ENCODE data around the gene COL11A1.
"Not testable (repeated sequence)": the region's sequence is repeated elsewhere in the genome, so short reads cannot be mapped to it uniquely, and the experiment has no call there.

COL11A1 gene

GRCh38 chr1:103101399-103101798 lies 6.9 kb downstream of the COL11A1 start:
- no peak for DNase-seq (ENCODE audit: insufficient read length, low spot score)
- no peak for TF ChIP-seq POLR2AphosphoS5 (IDR thresholded peaks at IDR 0.05; ENCODE audit: low read depth, low read length)
- TF ChIP-seq TAF1 (IDR thresholded peaks at IDR 0.05; ENCODE audit: low read depth, low read length), result no peak
- no peak for TF ChIP-seq POLR2A (IDR thresholded peaks at IDR 0.05; ENCODE audit: low read depth, low read length)
- TF ChIP-seq POU2F2 (IDR thresholded peaks at IDR 0.05; ENCODE audit: low read depth, low read length), result no peak
- TF ChIP-seq PAX5 (IDR thresholded peaks at IDR 0.05; ENCODE audit: insufficient read depth, low read length, severe bottlenecking), result no peak
- no peak for TF ChIP-seq SPI1 (IDR thresholded peaks at IDR 0.05; ENCODE audit: low read depth, low read length)
- FAIRE-seq, result no peak

GRCh38 chr1:103089221-103089620 lies 19.1 kb downstream of the COL11A1 start:
- DNase-seq (ENCODE audit: insufficient read length, low spot score) (no peak), FAIRE-seq (no peak)
- TF ChIP-seq POLR2AphosphoS5 (IDR thresholded peaks at IDR 0.05; ENCODE audit: low read depth, low read length) (no peak), POU2F2 (IDR thresholded peaks at IDR 0.05; ENCODE audit: low read depth, low read length) (no peak), SPI1 (IDR thresholded peaks at IDR 0.05; ENCODE audit: low read depth, low read length) (no peak), TAF1 (IDR thresholded peaks at IDR 0.05; ENCODE audit: low read depth, low read length) (no peak), POLR2A (IDR thresholded peaks at IDR 0.05; ENCODE audit: low read depth, low read length) (no peak), PAX5 (IDR thresholded peaks at IDR 0.05; ENCODE audit: insufficient read depth, low read length, severe bottlenecking) (no peak)

GRCh38 chr1:103087256-103087655 lies 21.1 kb downstream of the COL11A1 start:
- no peak for TF ChIP-seq TAF1 (IDR thresholded peaks at IDR 0.05; ENCODE audit: low read depth, low read length)
- TF ChIP-seq POU2F2 (IDR thresholded peaks at IDR 0.05; ENCODE audit: low read depth, low read length), result no peak
- TF ChIP-seq SPI1 (IDR thresholded peaks at IDR 0.05; ENCODE audit: low read depth, low read length), result no peak
- no peak for TF ChIP-seq POLR2AphosphoS5 (IDR thresholded peaks at IDR 0.05; ENCODE audit: low read depth, low read length)
- DNase-seq (ENCODE audit: insufficient read length, low spot score) (no peak), FAIRE-seq (no peak)

- TF ChIP-seq SPI1 (IDR thresholded peaks at IDR 0.05; ENCODE audit: low read depth, low read length), result no peak
- TF ChIP-seq POLR2A (IDR thresholded peaks at IDR 0.05; ENCODE audit: low read depth, low read length), result no peak
- TF ChIP-seq POLR2AphosphoS5 (IDR thresholded peaks at IDR 0.05; ENCODE audit: low read depth, low read length), result no peak
- no peak for TF ChIP-seq POU2F2 (IDR thresholded peaks at IDR 0.05; ENCODE audit: low read depth, low read length)
- no peak for TF ChIP-seq TAF1 (IDR thresholded peaks at IDR 0.05; ENCODE audit: low read depth, low read length)
- TF ChIP-seq PAX5 (IDR thresholded peaks at IDR 0.05; ENCODE audit: insufficient read depth, low read length, severe bottlenecking), result no peak
- FAIRE-seq, result no peak
- DNase-seq (ENCODE audit: insufficient read length, low spot score), result no peak
Observed at GRCh38 chr1:103084181-103084580, 24.1 kb downstream of the COL11A1 start.

- FAIRE-seq, result no peak
Observed at GRCh38 chr1:103075316-103076000, 32.9 kb downstream of the COL11A1 start.

GRCh38 chr1:103074224-103074623 lies 34.1 kb downstream of the COL11A1 start:
- FAIRE-seq, result no peak
- DNase-seq (ENCODE audit: insufficient read length, low spot score), result no peak
- TF ChIP-seq PAX5 (IDR thresholded peaks at IDR 0.05; ENCODE audit: insufficient read depth, low read length, severe bottlenecking) (no peak), SPI1 (IDR thresholded peaks at IDR 0.05; ENCODE audit: low read depth, low read length) (no peak), POLR2AphosphoS5 (IDR thresholded peaks at IDR 0.05; ENCODE audit: low read depth, low read length) (no peak), TAF1 (IDR thresholded peaks at IDR 0.05; ENCODE audit: low read depth, low read length) (no peak), POLR2A (IDR thresholded peaks at IDR 0.05; ENCODE audit: low read depth, low read length) (no peak), POU2F2 (IDR thresholded peaks at IDR 0.05; ENCODE audit: low read depth, low read length) (no peak)

More at GRCh38 chr1:103075316-103076000, 32.9 kb downstream of the COL11A1 start:
- no peak for TF ChIP-seq POLR2AphosphoS5 (IDR thresholded peaks at IDR 0.05; ENCODE audit: low read depth, low read length)
- TF ChIP-seq POLR2A (IDR thresholded peaks at IDR 0.05; ENCODE audit: low read depth, low read length), result no peak
- TF ChIP-seq PAX5 (IDR thresholded peaks at IDR 0.05; ENCODE audit: insufficient read depth, low read length, severe bottlenecking), result no peak
- TF ChIP-seq SPI1 (IDR thresholded peaks at IDR 0.05; ENCODE audit: low read depth, low read length), result no peak
- no peak for TF ChIP-seq POU2F2 (IDR thresholded peaks at IDR 0.05; ENCODE audit: low read depth, low read length)
- no peak for TF ChIP-seq TAF1 (IDR thresholded peaks at IDR 0.05; ENCODE audit: low read depth, low read length)
- DNase-seq (ENCODE audit: insufficient read length, low spot score), result no peak

GRCh38 chr1:103069201-103069600 lies 39.1 kb downstream of the COL11A1 start:
- FAIRE-seq (no peak), DNase-seq (ENCODE audit: insufficient read length, low spot score) (no peak)
- no peak for TF ChIP-seq POLR2AphosphoS5 (IDR thresholded peaks at IDR 0.05; ENCODE audit: low read depth, low read length)

GRCh38 chr1:103063921-103064320 lies 44.4 kb downstream of the COL11A1 start:
- FAIRE-seq (no peak), DNase-seq (ENCODE audit: insufficient read length, low spot score) (no peak)
- TF ChIP-seq POU2F2 (IDR thresholded peaks at IDR 0.05; ENCODE audit: low read depth, low read length) (no peak), TAF1 (IDR thresholded peaks at IDR 0.05; ENCODE audit: low read depth, low read length) (no peak), POLR2A (IDR thresholded peaks at IDR 0.05; ENCODE audit: low read depth, low read length) (no peak), SPI1 (IDR thresholded peaks at IDR 0.05; ENCODE audit: low read depth, low read length) (no peak), PAX5 (IDR thresholded peaks at IDR 0.05; ENCODE audit: insufficient read depth, low read length, severe bottlenecking) (no peak), POLR2AphosphoS5 (IDR thresholded peaks at IDR 0.05; ENCODE audit: low read depth, low read length) (no peak)

- DNase-seq (ENCODE audit: insufficient read length, low spot score) (no peak), FAIRE-seq (no peak)
- TF ChIP-seq POU2F2 (IDR thresholded peaks at IDR 0.05; ENCODE audit: low read depth, low read length), result no peak
- TF ChIP-seq POLR2A (IDR thresholded peaks at IDR 0.05; ENCODE audit: low read depth, low read length), result no peak
- TF ChIP-seq POLR2AphosphoS5 (IDR thresholded peaks at IDR 0.05; ENCODE audit: low read depth, low read length), result no peak
- no peak for TF ChIP-seq SPI1 (IDR thresholded peaks at IDR 0.05; ENCODE audit: low read depth, low read length)
- TF ChIP-seq TAF1 (IDR thresholded peaks at IDR 0.05; ENCODE audit: low read depth, low read length), result no peak
- TF ChIP-seq PAX5 (IDR thresholded peaks at IDR 0.05; ENCODE audit: insufficient read depth, low read length, severe bottlenecking), result no peak
Observed at GRCh38 chr1:103058391-103058790, 49.9 kb downstream of the COL11A1 start.

- TF ChIP-seq PAX5 (IDR thresholded peaks at IDR 0.05; ENCODE audit: insufficient read depth, low read length, severe bottlenecking) (no peak), TAF1 (IDR thresholded peaks at IDR 0.05; ENCODE audit: low read depth, low read length) (no peak), POLR2A (IDR thresholded peaks at IDR 0.05; ENCODE audit: low read depth, low read length) (no peak), POLR2AphosphoS5 (IDR thresholded peaks at IDR 0.05; ENCODE audit: low read depth, low read length) (no peak), SPI1 (IDR thresholded peaks at IDR 0.05; ENCODE audit: low read depth, low read length) (no peak), POU2F2 (IDR thresholded peaks at IDR 0.05; ENCODE audit: low read depth, low read length) (no peak)
- DNase-seq (ENCODE audit: insufficient read length, low spot score) (no peak), FAIRE-seq (no peak)
Observed at GRCh38 chr1:103056423-103056822, 51.9 kb downstream of the COL11A1 start.

GRCh38 chr1:103028110-103028509 lies 80.2 kb downstream of the COL11A1 start:
- not testable (repeated sequence) for FAIRE-seq; DNase-seq (ENCODE audit: insufficient read length, low spot score)
